Islet precursor cell (in vitro differentiated cells): ENCODE results near the gene FAM83C.
"Not testable (repeated sequence)": the region's sequence is repeated elsewhere in the genome, so short reads cannot be mapped to it uniquely, and the experiment has no call there.

Source experiments
- DNase-seq: peaks from one replicate; pipeline ENCODE4 v3.0.0-alpha.2; 2018

Gene FAM83C

GRCh38 chr20:35263532-35264341 lies 28.5 kb downstream of the FAM83C start:
- DNase-seq, result no peak

GRCh38 chr20:35262731-35263531 lies 29.3 kb downstream of the FAM83C start:
- peak; percentile 97 for DNase-seq

- not testable (repeated sequence) for DNase-seq
Observed at GRCh38 chr20:35262321-35262720, 29.9 kb downstream of the FAM83C start.

- DNase-seq, result peak; percentile 79
Observed at GRCh38 chr20:35260426-35260825, 31.8 kb downstream of the FAM83C start.

- no peak for DNase-seq
Observed at GRCh38 chr20:35257175-35257909, 34.9 kb downstream of the FAM83C start.

GRCh38 chr20:35254448-35254999 lies 37.7 kb downstream of the FAM83C start:
- no peak for DNase-seq

- no peak for DNase-seq
Observed at GRCh38 chr20:35253010-35253409, 39.2 kb downstream of the FAM83C start.

GRCh38 chr20:35252598-35252997 lies 39.6 kb downstream of the FAM83C start:
- not testable (repeated sequence) for DNase-seq

- no peak for DNase-seq
Observed at GRCh38 chr20:35252037-35252461, 40.2 kb downstream of the FAM83C start.

- no peak for DNase-seq
Observed at GRCh38 chr20:35251613-35251940, 40.6 kb downstream of the FAM83C start.

- no peak for DNase-seq
Observed at GRCh38 chr20:35248641-35249475, 43.4 kb downstream of the FAM83C start.

GRCh38 chr20:35246723-35247122 lies 45.5 kb downstream of the FAM83C start:
- peak; percentile 72 for DNase-seq

GRCh38 chr20:35243986-35244385 lies 48.2 kb downstream of the FAM83C start:
- DNase-seq, result no peak

- no peak for DNase-seq
Observed at GRCh38 chr20:35243317-35243716, 48.9 kb downstream of the FAM83C start.

GRCh38 chr20:35240811-35241293 lies 51.4 kb downstream of the FAM83C start:
- DNase-seq, result no peak

GRCh38 chr20:35240083-35240810 lies 52.0 kb downstream of the FAM83C start:
- no peak for DNase-seq

GRCh38 chr20:35238735-35239134 lies 53.5 kb downstream of the FAM83C start:
- DNase-seq, result no peak

- DNase-seq, result no peak
Observed at GRCh38 chr20:35238170-35238569, 54.1 kb downstream of the FAM83C start.

GRCh38 chr20:35237486-35237885 lies 54.7 kb downstream of the FAM83C start:
- no peak for DNase-seq

- no peak for DNase-seq
Observed at GRCh38 chr20:35235881-35236280, 56.3 kb downstream of the FAM83C start.
